CD4-positive, alpha-beta T cell treated with Interleukin-2 at 100 ng/mL for 4 hours (primary cell): ENCODE data around the gene PRKG2.

Experiments
- DNase-seq: peaks from one replicate; pipeline ENCODE4 v3.0.0-alpha.2; 2020; ENCODE audit warnings: low spot score

The PRKG2 gene

DNA sequence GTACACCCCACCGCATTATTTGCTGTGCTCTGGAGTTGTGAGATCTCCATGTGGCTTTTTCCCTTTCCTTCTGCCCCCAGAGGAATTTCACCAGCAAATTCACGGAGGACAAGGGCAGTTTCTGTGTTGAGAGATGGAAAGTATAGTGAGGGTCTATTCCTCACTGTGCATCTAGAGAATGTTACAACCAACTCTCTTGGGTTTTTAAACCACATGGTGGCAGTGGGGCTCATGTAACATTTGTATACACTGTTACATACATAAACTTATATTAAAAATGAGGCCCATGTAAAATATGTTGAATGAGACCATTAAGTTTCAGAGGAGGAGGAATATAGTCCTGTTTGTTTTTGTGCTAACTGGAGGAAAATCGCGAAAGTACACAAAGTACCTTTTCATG lies 909 bp upstream of the PRKG2 start:
- DNase-seq, result no peak

DNA sequence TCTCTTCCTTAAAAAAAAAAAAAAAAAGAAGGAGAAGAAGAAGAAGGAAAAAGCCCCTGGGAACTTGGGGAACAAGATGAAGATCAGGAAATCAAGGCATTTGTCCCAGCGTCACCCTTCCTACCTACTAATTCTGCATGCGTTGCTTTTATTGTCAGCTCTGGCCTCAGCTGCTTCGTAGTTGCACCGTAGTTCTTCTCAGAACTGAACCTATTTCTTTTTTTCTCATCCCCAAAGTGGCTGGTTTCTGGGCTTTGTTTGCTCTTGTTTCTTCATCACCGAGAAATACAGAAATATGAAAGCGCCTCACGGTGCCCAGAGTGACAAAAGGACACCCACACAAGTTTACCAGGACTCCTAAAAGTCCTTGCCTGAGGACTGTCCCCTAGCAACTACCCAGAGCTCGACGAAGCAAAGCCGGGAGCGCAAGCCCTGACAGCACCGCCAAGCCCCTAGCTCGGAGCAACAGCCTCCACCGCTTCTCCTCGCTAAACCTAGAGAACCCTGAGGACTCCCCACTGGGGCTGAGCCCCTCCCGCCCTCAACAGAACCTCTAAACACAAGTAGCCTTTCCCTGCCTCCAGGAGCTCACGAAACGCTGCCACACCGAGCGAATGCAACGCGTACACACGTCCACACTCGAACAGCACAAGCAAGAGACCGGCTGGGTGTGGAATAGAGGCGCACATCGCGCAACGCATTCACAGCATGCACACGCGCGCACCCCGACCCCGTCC lies 710 bp downstream of the PRKG2 start:
- no peak for DNase-seq

- no peak for DNase-seq
Measured at GRCh38 chr4:81213671-81214070, 1.4 kb downstream of the PRKG2 start.

DNA sequence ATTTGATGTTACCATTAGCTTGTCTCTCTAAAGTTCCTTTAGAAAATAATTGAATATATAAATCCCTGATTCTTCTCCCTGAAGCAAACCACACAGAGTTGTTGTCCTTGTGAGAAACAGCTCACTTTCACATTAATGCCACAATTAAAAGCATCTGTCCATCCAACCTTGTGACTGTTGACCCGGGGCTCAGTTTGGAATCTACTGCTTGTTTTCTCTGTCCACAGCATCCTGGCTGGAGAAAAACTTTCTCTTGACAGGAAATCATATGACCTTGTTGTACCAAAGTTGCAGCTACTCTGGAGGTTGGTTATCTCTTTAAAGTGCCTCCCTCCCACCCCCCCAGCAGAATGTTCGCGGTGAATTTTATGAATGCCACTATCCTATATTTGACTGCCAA lies 3.1 kb downstream of the PRKG2 start:
- DNase-seq, result no peak

DNA sequence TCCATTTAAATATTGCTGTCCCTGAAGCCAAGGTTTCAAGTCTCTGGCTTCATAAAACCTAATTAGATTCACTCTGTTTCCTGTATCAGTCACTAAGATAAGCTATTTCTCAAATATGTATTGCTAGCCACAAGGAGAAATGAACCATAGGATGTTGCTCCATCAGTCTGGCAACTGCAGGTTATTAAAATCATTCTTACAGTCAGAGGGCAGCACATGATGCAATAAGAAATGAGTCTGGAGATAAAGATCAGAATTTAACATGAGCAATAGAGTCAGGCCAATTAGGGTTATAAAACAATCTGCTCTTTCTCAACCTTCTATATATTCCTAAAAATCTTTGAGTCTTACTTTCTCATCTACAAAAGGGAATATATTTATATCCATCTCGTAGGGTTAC lies 7.2 kb downstream of the PRKG2 start:
- DNase-seq, result no peak

DNA sequence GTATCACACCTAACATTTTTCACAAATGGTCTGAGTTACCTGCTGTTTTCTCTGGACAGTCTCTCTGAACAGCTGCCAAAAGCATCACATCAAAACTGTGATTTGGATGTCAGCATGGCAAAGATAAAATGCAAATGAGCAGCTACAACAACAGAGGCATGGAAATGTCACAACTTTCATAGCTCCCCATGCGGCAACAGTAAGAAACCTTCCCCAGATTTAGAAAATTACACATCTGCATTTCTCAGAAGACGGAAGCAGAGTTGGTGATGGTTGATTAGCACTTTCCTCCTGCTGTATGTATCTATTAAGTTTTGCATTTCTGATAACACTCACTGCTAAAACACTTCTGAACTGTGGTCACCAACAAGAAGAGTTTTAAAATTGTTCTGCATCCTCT lies 9.7 kb downstream of the PRKG2 start:
- DNase-seq, result no peak

DNA sequence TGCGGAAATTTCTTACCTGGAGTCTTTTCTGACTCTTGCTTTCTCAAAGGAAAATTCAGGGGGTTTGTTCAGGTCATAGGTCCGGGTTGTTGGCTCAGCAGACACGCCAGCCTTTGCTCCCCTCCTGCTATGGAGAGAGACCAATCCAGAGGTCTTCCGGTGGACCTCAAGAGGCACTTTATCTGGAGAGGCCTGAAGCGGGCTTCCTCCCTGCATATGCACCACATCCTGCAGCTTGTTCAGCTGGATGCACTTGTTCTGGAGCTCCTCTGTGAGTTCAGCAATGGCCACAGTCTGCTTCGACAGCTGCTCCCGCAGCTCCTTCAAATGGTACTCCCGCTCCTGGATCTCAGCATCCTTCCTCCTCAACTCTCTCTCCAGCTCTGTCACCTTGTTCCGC lies 10.5 kb downstream of the PRKG2 start:
- no peak for DNase-seq

DNA sequence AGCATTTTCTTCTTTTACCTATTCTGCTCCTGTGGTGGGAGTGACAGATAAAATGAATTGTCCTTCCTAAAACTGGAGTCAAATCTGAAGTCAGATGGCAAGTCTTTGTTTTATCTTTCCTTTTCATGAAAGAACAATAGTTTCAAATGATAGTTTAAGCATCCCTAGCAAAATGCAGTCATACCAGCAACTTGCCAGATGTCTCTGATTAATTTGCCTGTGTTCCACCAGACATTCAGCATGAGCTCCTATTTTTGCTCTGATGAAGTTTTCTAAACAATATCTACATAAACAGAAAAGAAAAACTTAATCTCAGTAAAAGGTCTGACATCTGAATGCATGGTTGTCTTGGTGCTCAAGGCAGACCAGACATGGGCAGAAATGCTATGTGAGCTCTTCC lies 15.2 kb downstream of the PRKG2 start:
- DNase-seq, result no peak

DNA sequence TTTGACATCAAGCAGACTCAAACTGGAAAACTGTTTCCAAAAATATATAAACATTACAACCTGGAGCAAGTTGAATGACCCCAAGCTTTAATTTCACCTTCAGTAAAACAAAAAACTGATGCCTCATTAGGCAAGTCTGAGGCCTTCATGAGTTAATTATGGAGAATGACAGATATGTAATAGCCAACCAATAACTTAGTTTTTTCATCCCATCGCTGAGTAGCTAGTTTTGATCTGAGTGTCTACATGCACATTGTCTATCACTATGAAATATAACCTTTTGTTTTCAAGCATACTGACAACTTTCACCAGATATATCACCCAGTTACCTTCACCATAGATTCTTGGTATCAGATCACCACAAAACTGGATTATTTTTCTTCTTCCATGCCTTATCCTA lies 16.4 kb downstream of the PRKG2 start:
- no peak for DNase-seq

DNA sequence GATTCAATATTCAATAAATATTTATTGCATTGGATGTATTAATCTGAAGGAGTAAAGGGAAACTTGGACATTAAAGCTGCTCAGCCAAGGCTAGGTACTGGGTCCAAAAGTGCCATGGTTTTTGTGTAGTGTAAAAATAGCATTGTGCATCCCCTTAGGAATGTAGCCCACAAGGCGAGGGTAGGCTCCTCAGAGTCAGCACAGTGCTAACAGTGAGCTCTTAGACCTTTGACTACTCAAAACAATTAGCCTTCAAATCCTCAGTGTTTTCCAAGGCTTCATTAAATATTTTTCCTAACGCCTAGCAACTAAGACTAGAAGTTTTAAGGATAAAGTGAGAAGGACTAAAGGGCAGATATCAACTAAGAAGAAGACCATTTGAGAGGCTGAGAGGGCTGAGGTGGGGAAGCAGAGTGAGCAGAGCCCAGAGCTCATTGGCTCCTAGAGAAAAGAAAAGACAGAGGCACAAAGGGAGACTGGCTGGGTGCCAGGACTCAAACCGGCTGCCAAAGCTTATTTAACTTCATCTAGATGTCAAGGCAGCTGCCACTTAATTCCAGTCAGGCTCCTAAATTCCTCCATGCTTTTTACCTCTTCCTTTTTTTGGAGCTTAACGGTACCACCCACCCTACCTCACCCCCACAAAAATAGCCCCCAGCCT lies 17.0 kb downstream of the PRKG2 start:
- no peak for DNase-seq

GRCh38 chr4:81196126-81196650 lies 18.8 kb downstream of the PRKG2 start:
- DNase-seq, result no peak

GRCh38 chr4:81195475-81195874 lies 19.5 kb downstream of the PRKG2 start:
- DNase-seq, result no peak

- no peak for DNase-seq
Measured at GRCh38 chr4:81194286-81194685, 20.7 kb downstream of the PRKG2 start.

DNA sequence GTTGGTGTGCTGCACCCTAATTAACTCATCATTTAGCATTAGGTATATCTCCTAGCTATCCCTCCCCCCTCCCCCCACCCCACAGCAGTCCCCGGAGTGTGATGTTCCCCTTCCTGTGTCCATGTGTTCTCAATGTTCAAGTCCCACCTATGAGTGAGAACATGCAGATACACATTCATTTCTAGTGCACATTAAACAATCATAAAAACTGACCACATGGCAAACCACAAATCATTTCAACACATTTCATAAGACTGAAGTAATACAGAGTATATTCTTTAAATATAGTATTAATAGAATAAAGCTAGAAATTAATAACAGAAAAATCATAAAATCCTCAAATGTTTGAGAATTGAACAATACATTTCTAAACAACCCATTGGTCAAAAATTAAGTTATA lies 34.1 kb downstream of the PRKG2 start:
- DNase-seq, result no peak

GRCh38 chr4:81179326-81179725 lies 35.7 kb downstream of the PRKG2 start:
- DNase-seq, result no peak

GRCh38 chr4:81173213-81173612 lies 41.8 kb downstream of the PRKG2 start:
- DNase-seq, result no peak

- no peak for DNase-seq
Measured at GRCh38 chr4:81166458-81167160, 48.4 kb downstream of the PRKG2 start.

- DNase-seq, result no peak
Measured at GRCh38 chr4:81165861-81166430, 49.1 kb downstream of the PRKG2 start.

DNA sequence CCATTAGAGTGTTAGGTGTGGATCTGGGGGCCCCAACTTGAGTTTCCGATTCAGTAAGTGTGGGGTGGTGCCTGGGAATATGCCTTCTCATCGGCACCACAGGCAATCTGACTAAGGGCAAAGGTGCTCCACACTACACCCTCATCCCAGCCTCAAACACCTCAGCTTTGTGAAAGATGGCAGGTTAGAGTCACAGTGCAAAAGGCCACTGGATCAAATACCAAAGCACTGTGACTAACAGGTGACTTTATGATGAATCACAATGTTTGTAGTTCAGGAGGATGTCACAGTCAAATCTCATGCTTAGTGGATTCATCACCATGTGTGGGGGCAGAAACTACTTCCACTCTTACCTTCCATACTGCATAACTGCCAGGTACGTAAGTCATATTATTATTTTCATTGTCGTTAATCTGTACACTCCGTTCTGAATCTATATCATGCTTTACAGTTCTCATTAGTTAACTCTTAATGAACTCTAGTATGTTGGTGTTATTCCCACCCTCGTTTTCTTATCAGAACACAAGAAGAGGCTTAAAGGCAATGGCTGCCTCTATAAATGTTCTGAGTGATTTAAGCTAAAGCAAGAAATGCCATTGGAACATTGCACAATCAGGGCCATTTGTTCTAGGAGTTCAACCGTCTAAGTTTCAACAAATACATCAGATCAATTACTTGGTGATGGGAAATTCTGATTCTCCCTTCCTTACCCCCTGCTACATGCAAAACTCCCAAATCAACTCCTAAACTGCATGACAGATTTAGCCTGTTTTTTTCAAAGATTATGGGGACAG lies 50.2 kb downstream of the PRKG2 start:
- DNase-seq, result no peak

- DNase-seq, result no peak
Measured at GRCh38 chr4:81164126-81164525, 50.9 kb downstream of the PRKG2 start.

GRCh38 chr4:81162752-81163458 lies 52.1 kb downstream of the PRKG2 start:
- no peak for DNase-seq
